K562 (cell line): ENCODE results near the gene KIF19. TPM values are rescaled to one million over a fixed set of nuclear protein-coding genes. Genes with fewer than 3 reads are reported as not detected.

Experiments
- ATAC-seq: fragments of 200-7000 bp; cut with Tn5 transposase; 3 replicates; pipeline ENCODE4 v1.9.1; 2020; ENCODE audit warnings: moderate library complexity
- BruUV-seq: library from RNA; stranded (reverse); fragments of 400-500 nt; replicated peaks from 2 replicates; lab custom pipeline; 2021; lab: Mats Ljungman, UMichigan
- CTCF ChIA-PET: fragments of 300-600 bp; formaldehyde crosslinking; extraction: SDS; loops from one replicate; lab custom pipeline; 2021; ENCODE audit warnings: low intra/inter-chr PET ratio; lab: Yijun Ruan, JAX
- POLR2A ChIA-PET: fragments of 300-600, 350-650 bp; sonication (Branson Sonifier 250); formaldehyde crosslinking; extraction: SDS; loops from one replicate; lab custom pipeline; 2021; ENCODE audit warnings: antibody characterized with exemption, inconsistent platforms; lab: Yijun Ruan, JAX
- DNase-seq, 4 experiments: peaks; one replicate each; pipeline versions ENCODE4 v3.0.0 to v3.0.0-alpha.2; 2011 to 2018; ENCODE audit warnings: low spot score in 3 of 4, mixed read lengths in 3 of 4; ENCODE audit errors: extremely low read depth in 1 of 4
- FAIRE-seq: peaks from 2 replicates; lab custom pipeline; 2011; peaks lifted over from hg19 to GRCh38; lab: Jason Lieb, UNC
- H2AFZ ChIP-seq: 2 replicates; pipeline ENCODE4 v1.6.0; 2011; ENCODE audit warnings: low read depth, low read length, control low read depth, inconsistent platforms
- H3K27ac ChIP-seq: fragments of 200-600 bp; 3 replicates; pipeline ENCODE4 v1.8.0; 2011; ENCODE audit warnings: low read depth, mild to moderate bottlenecking, control low read depth, inconsistent platforms, low read length, moderate library complexity, mixed read lengths; ENCODE audit errors: extremely low read depth
- H3K27me3 ChIP-seq, 2 experiments: fragments of 300-600 bp in 1 of 2; 2 replicates in 1 of 2; 3 replicates in 1 of 2; pipeline versions ENCODE4 v1.6.0 to v1.8.0; 2011; ENCODE audit warnings: inconsistent platforms in 2 of 2, low read length in 2 of 2, mild to moderate bottlenecking in 1 of 2, mixed read lengths in 1 of 2, moderate library complexity in 1 of 2; ENCODE audit not compliant: control insufficient read depth in 2 of 2, insufficient read depth in 2 of 2
- H3K36me3 ChIP-seq: fragments of 300-600 bp; 3 replicates; pipeline ENCODE4 v1.8.0; 2011; ENCODE audit warnings: mild to moderate bottlenecking, low read length, inconsistent platforms; ENCODE audit not compliant: control insufficient read depth, insufficient read depth
- H3K4me1 ChIP-seq, 2 experiments: fragments of 200-600 bp in 1 of 2; replicated peaks in 1 of 2; 2 replicates in 1 of 2; 3 replicates in 1 of 2; pipeline versions ENCODE4 v1.5.1 to v1.8.0; 2011; ENCODE audit warnings: inconsistent platforms in 2 of 2, low read length in 2 of 2, mild to moderate bottlenecking in 1 of 2, mixed read lengths in 1 of 2, moderate library complexity in 1 of 2; ENCODE audit not compliant: control insufficient read depth in 2 of 2, insufficient read depth in 2 of 2
- H3K4me2 ChIP-seq: 2 replicates; pipeline ENCODE4 v1.6.1; 2011; ENCODE audit warnings: low read length, control low read depth, inconsistent platforms, mixed read lengths; ENCODE audit not compliant: insufficient read depth
- H3K4me3 ChIP-seq: fragments of 200-600 bp; sonication (generic), shearing (Covaris generic); 2 replicates; pipeline ENCODE4 v1.5.1; 2016; ENCODE audit warnings: control low read depth, inconsistent platforms
- H3K79me2 ChIP-seq: fragments of 200-600 bp; 3 replicates; pipeline ENCODE4 v1.8.0; 2011; ENCODE audit warnings: low read length, inconsistent platforms; ENCODE audit not compliant: control insufficient read depth, insufficient read depth
- H3K9ac ChIP-seq, 2 experiments: 2 replicates each; pipeline versions ENCODE4 v1.6.0 to v1.6.1; 2011; ENCODE audit warnings: low read depth in 2 of 2, low read length in 2 of 2, control low read depth in 1 of 2, inconsistent platforms in 1 of 2, mild to moderate bottlenecking in 1 of 2, mixed read lengths in 1 of 2; ENCODE audit not compliant: insufficient read depth in 1 of 2
- H3K9me1 ChIP-seq: one replicate; pipeline ENCODE4 v1.6.0; 2011; ENCODE audit warnings: inconsistent platforms, mild to moderate bottlenecking, low read length, moderate library complexity; ENCODE audit not compliant: control insufficient read depth, insufficient read depth
- H3K9me3 ChIP-seq: replicated peaks from 2 replicates; pipeline ENCODE4 v1.5.1; 2011; ENCODE audit warnings: low read depth, low read length, inconsistent platforms; ENCODE audit not compliant: control insufficient read depth, insufficient read depth
- H4K20me1 ChIP-seq: replicated peaks from 2 replicates; pipeline ENCODE4 v1.6.1; 2011; ENCODE audit warnings: low read length, inconsistent platforms, mixed read lengths; ENCODE audit not compliant: control insufficient read depth, insufficient read depth
- BCOR ChIP-seq: fragments of 450-650 bp; IDR thresholded peaks from 2 replicates; pipeline ENCODE4 v1.6.1; 2016
- PHF20 ChIP-seq: fragments of 450-650 bp; IDR thresholded peaks from 2 replicates; pipeline ENCODE4 v1.6.1; 2018; ENCODE audit not compliant: partially characterized antibody
- RBM25 ChIP-seq: fragments of 200-400 bp; formaldehyde crosslinking; IDR thresholded peaks from 2 replicates; pipeline ENCODE4 v1.6.1; 2018; ENCODE audit warnings: low read length, low read depth, moderate library complexity; ENCODE audit not compliant: severe bottlenecking
- ZFP36 ChIP-seq: fragments of 150-350 bp; IDR thresholded peaks from 2 replicates; pipeline ENCODE4 v1.6.1; 2018; ENCODE audit warnings: low read length, low read depth; ENCODE audit not compliant: partially characterized antibody
- ZNF740 ChIP-seq, 3 experiments: fragments of 200-800 bp in 1 of 3; sonication (Bioruptor generic) in 1 of 3; sonication (generic) in 1 of 3; formaldehyde crosslinking in 1 of 3; IDR thresholded peaks; 2 replicates each; pipeline versions ENCODE4 v1.6.1 to v1.8.0; 2016 to 2022; ENCODE audit warnings: mild to moderate bottlenecking in 2 of 3, missing compliant biosample characterization in 2 of 3, missing genetic modification characterization in 2 of 3, missing genetic modification reagents in 1 of 3
- WGBS: fragments of 100-300 bp; shearing (Covaris generic); methylation state at CpG from one replicate; pipeline ENCODE4 v1.1.6; 2016; ENCODE audit warnings: low coverage, mixed read lengths; ENCODE audit not compliant: insufficient coverage; ENCODE audit errors: missing lambda C conversion rate; 5-methylcytosine and 5-hydroxymethylcytosine counted together
- in situ Hi-C: fragments of 300-500 bp; cut with MboI; formaldehyde crosslinking; loops from 4 replicates; pipeline ENCODE4 v1.15.0; 2018; ENCODE audit warnings: inconsistent platforms, mixed read lengths
- intact Hi-C: fragments of 100-400 bp; cut with micrococcal nuclease; formaldehyde crosslinking; loops from 2 replicates; pipeline ENCODE4 v1.14.2; 2022
- polyA plus RNA-seq, 8 experiments: library from polyadenylated mRNA; depleted of rRNA in 4 of 8; stranded (reverse) in 5 of 8; unstranded in 3 of 8; fragments of >200 nt; fragmentation: Nextera tagmentation in 2 of 8; fragmentation: Illumina TruSeq in 1 of 8; extraction: Ambion mirVana in 2 of 8; extraction: Trizol in 1 of 8; gene quantifications; 2 replicates each; pipeline versions ENCODE4 v1.2.1 to v1.2.3, GENCODE V29; 2011 to 2014; ENCODE audit warnings: inconsistent platforms in 1 of 8, missing spikeins in 1 of 8
- total RNA-seq, 7 experiments: library from RNA; depleted of rRNA in 6 of 7; stranded (reverse); fragments of >200 nt in 6 of 7; fragmentation: Illumina TruSeq in 2 of 7; extraction: Trizol in 2 of 7; gene quantifications; 2 replicates each; pipeline versions ENCODE4 v1.2.1 to v1.2.3, GENCODE V29; 2011 to 2021; ENCODE audit warnings: low replicate concordance in 1 of 7

Gene KIF19
- total and polyA plus RNA-seq, 9 of the 15 experiments (the other 6 are each of a cell fraction or from before 2014, with no cell fraction given): 0.10 TPM; not detected in 8

DNA sequence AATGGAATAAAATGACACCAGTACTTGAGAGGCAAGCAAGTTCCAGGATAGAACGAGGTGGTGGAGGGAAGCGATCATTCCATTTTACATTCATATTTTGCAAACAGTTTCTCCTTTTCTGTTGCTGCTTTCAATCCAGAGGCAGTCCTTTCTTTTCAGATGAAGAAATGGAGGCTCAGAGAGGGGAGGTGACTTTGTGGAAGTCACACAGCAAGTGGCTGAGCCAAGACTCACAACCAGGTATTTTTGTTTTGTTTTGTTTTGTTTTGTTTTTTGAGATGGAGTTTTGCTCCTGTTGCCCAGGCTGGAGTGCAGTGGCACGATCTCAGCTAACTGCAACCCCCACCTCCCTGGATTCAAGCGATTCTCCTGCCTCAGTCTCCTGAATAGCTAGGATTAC, 70.5 kb downstream of the KIF19 start:
- Histone ChIP-seq H3K4me2 (no peak overlapping the region), H3K9ac (no peak overlapping the region), H3K4me1 (peaks cover 0 to 11% of the 10 kb centered on the region in 2 experiments; a peak in 2 of 5 replicates), H4K20me1 (no peaks in the 10 kb centered on the region), H3K27me3 (peaks cover 0 to 2% of the 10 kb centered on the region in 2 experiments; a peak in 4 of 5 replicates), H3K4me3 (no peak overlapping the region), H3K79me2 (no peaks in the 10 kb centered on the region), H3K27ac (no peak overlapping the region), H3K9me3 (no peaks in the 10 kb centered on the region; the same call in 1 of the 2 replicates), H3K36me3 (no peaks in the 10 kb centered on the region), H2AFZ (no peak overlapping the region), H3K9me1 (no peaks in the 10 kb centered on the region)
- in situ Hi-C loops: no loop called here
- WGBS: 4% methylated on average over 4 of the region's 4 CpGs
- ChIA-PET POLR2A (no interaction called here), CTCF (no interaction called here)
- no TSS peak for BruUV-seq
- FAIRE-seq: no peak
- no peak for ATAC-seq
- DNase-seq: no peak
- intact Hi-C loops: no loop called here
- peak; percentile 81 for TF ChIP-seq RBM25
- TF ChIP-seq ZNF740 (CRISPR knock-in tag; IDR thresholded peaks at IDR 0.05): no peak
- no peak for TF ChIP-seq ZNF740 (tag; IDR thresholded peaks at IDR 0.05)
- TF ChIP-seq PHF20: no peak
- peak; percentile 80 for TF ChIP-seq BCOR
- TF ChIP-seq ZFP36: peak; percentile 61
